ENCODE data around the gene LINC00237.

Gene LINC00237

GRCh38 chr20:21083825-21084325, 22.3 kb downstream of the LINC00237 start:
- Histone ChIP-seq H3K9me3 (ENCODE audit: control insufficient read depth, low read length) (no peaks in the 10 kb centered on the region), H3K27me3 (ENCODE audit: control insufficient read depth, insufficient read depth, low read length) (peaks cover 4% of the 10 kb centered on the region), H3K36me3 (ENCODE audit: control insufficient read depth, insufficient read depth, low read length) (no peaks in the 10 kb centered on the region), H3K9ac (ENCODE audit: low read length) (no peak overlapping the region), H3K4me3 (ENCODE audit: low read length) (no peak overlapping the region), H3K4me1 (ENCODE audit: control insufficient read depth, insufficient read depth, low read length) (no peaks in the 10 kb centered on the region)

GRCh38 chr20:21082584-21082983, 23.6 kb downstream of the LINC00237 start:
- Histone ChIP-seq H3K36me3 (ENCODE audit: control insufficient read depth, insufficient read depth, low read length) (no peaks in the 10 kb centered on the region), H3K9me3 (ENCODE audit: control insufficient read depth, low read length) (no peaks in the 10 kb centered on the region), H3K4me3 (ENCODE audit: low read length) (no peak overlapping the region), H3K9ac (ENCODE audit: low read length) (no peak overlapping the region), H3K27me3 (ENCODE audit: control insufficient read depth, insufficient read depth, low read length) (peaks cover 4% of the 10 kb centered on the region), H3K4me1 (ENCODE audit: control insufficient read depth, insufficient read depth, low read length) (no peaks in the 10 kb centered on the region)

- Histone ChIP-seq H3K36me3 (ENCODE audit: control insufficient read depth, insufficient read depth, low read length) (no peaks in the 10 kb centered on the region), H3K4me3 (ENCODE audit: low read length) (no peak overlapping the region), H3K9ac (ENCODE audit: low read length) (no peak overlapping the region), H3K4me1 (ENCODE audit: control insufficient read depth, insufficient read depth, low read length) (no peaks in the 10 kb centered on the region), H3K27me3 (ENCODE audit: control insufficient read depth, insufficient read depth, low read length) (peaks cover 4% of the 10 kb centered on the region), H3K9me3 (ENCODE audit: control insufficient read depth, low read length) (no peaks in the 10 kb centered on the region)
These were observed 28.3 kb downstream of the LINC00237 start for GRCh38 chr20:21077809-21078345.

GRCh38 chr20:21076073-21076472, 30.1 kb downstream of the LINC00237 start:
- H3K4me1 ChIP-seq (ENCODE audit: control insufficient read depth, insufficient read depth, low read length), result no peaks in the 10 kb centered on the region
- no peak overlapping the region for H3K9ac ChIP-seq (ENCODE audit: low read length)
- H3K4me3 ChIP-seq (ENCODE audit: low read length), result no peak overlapping the region
- H3K36me3 ChIP-seq (ENCODE audit: control insufficient read depth, insufficient read depth, low read length), result no peaks in the 10 kb centered on the region
- H3K27me3 ChIP-seq (ENCODE audit: control insufficient read depth, insufficient read depth, low read length), result no peaks in the 10 kb centered on the region
- no peaks in the 10 kb centered on the region for H3K9me3 ChIP-seq (ENCODE audit: control insufficient read depth, low read length)

GRCh38 chr20:21075471-21075870, 30.7 kb downstream of the LINC00237 start:
- H3K4me1 ChIP-seq (ENCODE audit: control insufficient read depth, insufficient read depth, low read length), result no peaks in the 10 kb centered on the region
- H3K9ac ChIP-seq (ENCODE audit: low read length), result no peak overlapping the region
- no peaks in the 10 kb centered on the region for H3K9me3 ChIP-seq (ENCODE audit: control insufficient read depth, low read length)
- H3K36me3 ChIP-seq (ENCODE audit: control insufficient read depth, insufficient read depth, low read length), result no peaks in the 10 kb centered on the region
- H3K4me3 ChIP-seq (ENCODE audit: low read length), result no peak overlapping the region
- H3K27me3 ChIP-seq (ENCODE audit: control insufficient read depth, insufficient read depth, low read length), result no peaks in the 10 kb centered on the region

GRCh38 chr20:21074605-21075336, 31.4 kb downstream of the LINC00237 start:
- H3K27me3 ChIP-seq (ENCODE audit: control insufficient read depth, insufficient read depth, low read length), result no peaks in the 10 kb centered on the region

GRCh38 chr20:21067255-21067654, 38.9 kb downstream of the LINC00237 start:
- Histone ChIP-seq H3K27me3 (ENCODE audit: control insufficient read depth, insufficient read depth, low read length) (no peaks in the 10 kb centered on the region), H3K4me3 (ENCODE audit: low read length) (no peak overlapping the region), H3K4me1 (ENCODE audit: control insufficient read depth, insufficient read depth, low read length) (no peaks in the 10 kb centered on the region), H3K36me3 (ENCODE audit: control insufficient read depth, insufficient read depth, low read length) (no peaks in the 10 kb centered on the region), H3K9ac (ENCODE audit: low read length) (no peak overlapping the region), H3K9me3 (ENCODE audit: control insufficient read depth, low read length) (no peaks in the 10 kb centered on the region)

More at GRCh38 chr20:21074605-21075336, 31.4 kb downstream of the LINC00237 start:
- no peak overlapping the region for H3K9ac ChIP-seq (ENCODE audit: low read length)
- no peaks in the 10 kb centered on the region for H3K36me3 ChIP-seq (ENCODE audit: control insufficient read depth, insufficient read depth, low read length)
- H3K9me3 ChIP-seq (ENCODE audit: control insufficient read depth, low read length), result no peaks in the 10 kb centered on the region
- no peak overlapping the region for H3K4me3 ChIP-seq (ENCODE audit: low read length)
- no peaks in the 10 kb centered on the region for H3K4me1 ChIP-seq (ENCODE audit: control insufficient read depth, insufficient read depth, low read length)

GRCh38 chr20:21064924-21065323, 41.2 kb downstream of the LINC00237 start:
- Histone ChIP-seq H3K9me3 (ENCODE audit: control insufficient read depth, low read length) (no peaks in the 10 kb centered on the region), H3K4me3 (ENCODE audit: low read length) (no peak overlapping the region), H3K4me1 (ENCODE audit: control insufficient read depth, insufficient read depth, low read length) (no peaks in the 10 kb centered on the region), H3K9ac (ENCODE audit: low read length) (no peak overlapping the region), H3K27me3 (ENCODE audit: control insufficient read depth, insufficient read depth, low read length) (no peaks in the 10 kb centered on the region), H3K36me3 (ENCODE audit: control insufficient read depth, insufficient read depth, low read length) (no peaks in the 10 kb centered on the region)

GRCh38 chr20:21063276-21063675, 42.9 kb downstream of the LINC00237 start:
- no peaks in the 10 kb centered on the region for H3K4me1 ChIP-seq (ENCODE audit: control insufficient read depth, insufficient read depth, low read length)
- H3K4me3 ChIP-seq (ENCODE audit: low read length), result no peak overlapping the region

GRCh38 chr20:21053002-21053762, 53.0 kb downstream of the LINC00237 start:
- Histone ChIP-seq H3K9me3 (ENCODE audit: control insufficient read depth, low read length) (no peaks in the 10 kb centered on the region), H3K36me3 (ENCODE audit: control insufficient read depth, insufficient read depth, low read length) (no peaks in the 10 kb centered on the region), H3K4me3 (ENCODE audit: low read length) (no peak overlapping the region), H3K27me3 (ENCODE audit: control insufficient read depth, insufficient read depth, low read length) (peaks cover 3% of the 10 kb centered on the region), H3K4me1 (ENCODE audit: control insufficient read depth, insufficient read depth, low read length) (no peaks in the 10 kb centered on the region), H3K9ac (ENCODE audit: low read length) (no peak overlapping the region)

More at GRCh38 chr20:21063276-21063675, 42.9 kb downstream of the LINC00237 start:
- H3K36me3 ChIP-seq (ENCODE audit: control insufficient read depth, insufficient read depth, low read length), result no peaks in the 10 kb centered on the region
- no peaks in the 10 kb centered on the region for H3K27me3 ChIP-seq (ENCODE audit: control insufficient read depth, insufficient read depth, low read length)
- no peak overlapping the region for H3K9ac ChIP-seq (ENCODE audit: low read length)
- no peaks in the 10 kb centered on the region for H3K9me3 ChIP-seq (ENCODE audit: control insufficient read depth, low read length)

- H3K36me3 ChIP-seq (ENCODE audit: control insufficient read depth, insufficient read depth, low read length), result no peaks in the 10 kb centered on the region
These were observed 53.5 kb downstream of the LINC00237 start for GRCh38 chr20:21052686-21053001.

GRCh38 chr20:21052241-21052640, 53.9 kb downstream of the LINC00237 start:
- H3K27me3 ChIP-seq (ENCODE audit: control insufficient read depth, insufficient read depth, low read length), result peaks cover 3% of the 10 kb centered on the region
- no peaks in the 10 kb centered on the region for H3K9me3 ChIP-seq (ENCODE audit: control insufficient read depth, low read length)
- no peak overlapping the region for H3K4me3 ChIP-seq (ENCODE audit: low read length)
- no peak overlapping the region for H3K9ac ChIP-seq (ENCODE audit: low read length)
- no peaks in the 10 kb centered on the region for H3K36me3 ChIP-seq (ENCODE audit: control insufficient read depth, insufficient read depth, low read length)
- H3K4me1 ChIP-seq (ENCODE audit: control insufficient read depth, insufficient read depth, low read length), result no peaks in the 10 kb centered on the region

More at GRCh38 chr20:21052686-21053001, 53.5 kb downstream of the LINC00237 start:
- Histone ChIP-seq H3K9ac (ENCODE audit: low read length) (no peak overlapping the region), H3K4me3 (ENCODE audit: low read length) (no peak overlapping the region), H3K27me3 (ENCODE audit: control insufficient read depth, insufficient read depth, low read length) (peaks cover 3% of the 10 kb centered on the region), H3K4me1 (ENCODE audit: control insufficient read depth, insufficient read depth, low read length) (no peaks in the 10 kb centered on the region), H3K9me3 (ENCODE audit: control insufficient read depth, low read length) (no peaks in the 10 kb centered on the region)
